ENCODE data around the gene SLC6A6. TPM values are rescaled to one million over a fixed set of nuclear protein-coding genes. Genes with fewer than 3 reads are reported as not detected.

Gene SLC6A6
- total and polyA plus RNA-seq, 10 donors = 3.4 to 150 (median 104) TPM

GRCh38 chr3:14481018-14481645 lies 78.7 kb downstream of the SLC6A6 start:
- peak; percentile 33 for DNase-seq
- H3K4me1 ChIP-seq = peaks cover 0 to 46% (median 17%) of the 10 kb centered on the region in 6 donors
- WGBS, 5 donors = 91 to 98% (median 94%) methylated on average over 9 to 10 of the region's 10 CpGs
- H3K36me3 ChIP-seq = peaks cover 3 to 100% (median 94%) of the 10 kb centered on the region in 6 donors
- H3K27ac ChIP-seq = peak overlapping the region in 1 of 8 donors; percentile 39
- no peaks in the 10 kb centered on the region for H3K27me3 ChIP-seq (replicated peaks in 1 of 7)
- intact Hi-C loops (cut with DNase I; ENCODE audit: low total_unique reads) = no loop called here
- no peak for TF ChIP-seq CTCF (IDR thresholded peaks at IDR 0.05 in 8 of 11, conservative IDR thresholded peaks at IDR 0.05 in 3 of 11)
- no peak for TF ChIP-seq POLR2A (IDR thresholded peaks at IDR 0.05)
- no peak for TF ChIP-seq POLR2AphosphoS5 (IDR thresholded peaks at IDR 0.05)
- no peaks in the 10 kb centered on the region for H3K9me3 ChIP-seq
- H3K4me3 ChIP-seq = no peak overlapping the region

DNA sequence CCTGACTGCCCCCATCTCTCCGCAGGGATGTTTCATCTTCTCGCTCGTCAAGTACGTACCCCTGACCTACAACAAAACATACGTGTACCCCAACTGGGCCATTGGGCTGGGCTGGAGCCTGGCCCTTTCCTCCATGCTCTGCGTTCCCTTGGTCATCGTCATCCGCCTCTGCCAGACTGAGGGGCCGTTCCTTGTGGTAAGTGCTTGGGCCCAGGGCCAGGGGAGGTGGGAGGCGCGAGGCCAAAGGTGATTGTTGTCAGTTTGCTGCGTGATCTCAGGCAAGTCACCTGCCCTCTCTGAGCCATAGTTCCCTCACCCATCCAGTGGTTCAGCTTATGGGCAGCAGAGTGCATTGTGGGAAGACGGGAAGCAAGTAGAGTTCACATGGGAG lies 79.2 kb downstream of the SLC6A6 start:
- no peak overlapping the region for H3K4me3 ChIP-seq
- intact Hi-C loops (cut with DNase I; ENCODE audit: low total_unique reads) = no loop called here
- peak overlapping the region in 5 of 8 donors; percentile 20 to 51 (median 41) for H3K27ac ChIP-seq
- H3K36me3 ChIP-seq = peaks cover 3 to 100% (median 94%) of the 10 kb centered on the region in 6 donors
- H3K9me3 ChIP-seq = no peaks in the 10 kb centered on the region
- no peaks in the 10 kb centered on the region for H3K27me3 ChIP-seq (replicated peaks in 1 of 7)
- H3K4me1 ChIP-seq = peaks cover 0 to 45% (median 17%) of the 10 kb centered on the region in 6 donors
- DNase-seq = peak; percentile 54
- WGBS, 5 donors = 95 to 99% (median 96%) methylated on average over 13 of the region's 13 CpGs
- TF ChIP-seq CTCF (IDR thresholded peaks at IDR 0.05 in 8 of 11, conservative IDR thresholded peaks at IDR 0.05 in 3 of 11) = no peak
- TF ChIP-seq POLR2AphosphoS5 (IDR thresholded peaks at IDR 0.05) = peak in 1 of 3 donors; percentile 51

GRCh38 chr3:14482271-14482721 lies 79.9 kb downstream of the SLC6A6 start:
- 77 to 93% (median 89%) methylated on average over 2 of the region's 2 CpGs for WGBS, 5 donors
- Histone ChIP-seq H3K9me3 (no peaks in the 10 kb centered on the region), H3K27ac (peak overlapping the region in 6 of 8 donors; percentile 13 to 51 (median 40)), H3K36me3 (peaks cover 3 to 100% (median 94%) of the 10 kb centered on the region in 6 donors), H3K4me3 (no peak overlapping the region), H3K4me1 (peaks cover 0 to 45% (median 17%) of the 10 kb centered on the region in 6 donors), H3K27me3 (replicated peaks in 1 of 7) (no peaks in the 10 kb centered on the region)
- TF ChIP-seq POLR2AphosphoS5 (IDR thresholded peaks at IDR 0.05) = peak in 1 of 3 donors; percentile 60
- no peak for TF ChIP-seq CTCF (IDR thresholded peaks at IDR 0.05 in 8 of 11, conservative IDR thresholded peaks at IDR 0.05 in 3 of 11)
- intact Hi-C loops (cut with DNase I; ENCODE audit: low total_unique reads) = no loop called here
- peak; percentile 74 for DNase-seq

DNA sequence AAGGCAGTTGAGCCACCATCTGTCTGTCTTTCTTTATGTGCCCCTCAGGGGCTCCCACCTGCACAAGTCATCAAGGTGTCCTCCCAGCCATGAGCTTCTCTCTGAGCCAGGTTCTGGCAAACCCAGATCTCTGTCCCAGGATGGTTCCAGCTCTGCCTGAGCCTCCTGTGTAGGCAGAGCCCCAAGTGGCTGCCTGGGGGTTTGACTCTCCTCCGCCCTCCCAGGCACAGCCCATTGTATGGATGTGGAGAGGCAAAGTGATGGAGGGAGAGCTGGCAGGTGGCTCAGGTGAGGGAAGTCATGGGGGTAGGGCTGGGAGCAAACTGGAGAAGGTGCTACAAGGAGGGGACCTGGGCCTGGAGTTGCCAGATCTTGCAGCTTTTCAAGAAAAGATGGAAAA lies 80.9 kb downstream of the SLC6A6 start:
- peak; percentile 58 for DNase-seq
- TF ChIP-seq CTCF (IDR thresholded peaks at IDR 0.05 in 8 of 11, conservative IDR thresholded peaks at IDR 0.05 in 3 of 11) = no peak
- no peak for TF ChIP-seq POLR2A (IDR thresholded peaks at IDR 0.05)
- no peak for TF ChIP-seq POLR2AphosphoS5 (IDR thresholded peaks at IDR 0.05)
- Histone ChIP-seq H3K4me3 (no peak overlapping the region), H3K27me3 (replicated peaks in 1 of 7) (no peaks in the 10 kb centered on the region), H3K9me3 (no peaks in the 10 kb centered on the region), H3K4me1 (peaks cover 0 to 53% (median 21%) of the 10 kb centered on the region in 6 donors), H3K36me3 (peaks cover 3 to 100% (median 91%) of the 10 kb centered on the region in 6 donors), H3K27ac (peak overlapping the region in 3 of 8 donors; percentile 39 to 51 (median 44))
- intact Hi-C loops (cut with DNase I; ENCODE audit: low total_unique reads) = no loop called here
- 86 to 100% (median 98%) methylated on average over 1 of the region's 1 CpG for WGBS, 5 donors

All from spleen (tissue), 11 donors.